ENCODE data around the gene PLSCR4.

The PLSCR4 gene

DNA sequence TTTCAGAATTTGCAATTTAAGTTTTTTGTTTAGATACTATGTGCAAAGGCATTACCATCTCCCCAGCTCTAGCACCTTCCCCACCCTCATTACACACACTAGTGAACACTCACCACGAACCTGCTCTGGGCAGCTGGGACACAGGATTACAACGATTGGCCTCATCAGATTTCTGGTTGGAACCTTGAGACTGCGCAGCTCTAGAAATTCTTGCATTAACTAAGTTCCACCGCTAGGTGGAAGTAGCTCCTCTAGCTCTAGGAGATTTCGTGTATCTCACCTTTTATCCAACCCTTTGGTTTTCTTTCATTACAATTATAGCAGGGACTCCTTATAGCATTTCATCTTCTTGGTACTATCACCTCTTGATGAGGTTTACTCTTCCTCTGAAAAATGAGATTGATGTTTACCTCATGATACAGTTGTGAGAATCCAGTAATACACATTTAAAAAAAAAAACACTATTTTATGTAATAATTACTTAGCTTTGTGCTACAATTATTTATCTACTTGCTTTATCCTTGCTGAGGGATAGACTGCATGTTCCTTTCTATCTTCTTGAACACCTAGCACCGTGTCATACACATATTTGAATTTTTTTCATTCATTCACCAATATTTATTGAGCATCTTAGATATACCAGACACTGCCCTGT, 61.3 kb downstream of the PLSCR4 start:
- Mint-ChIP-seq H3K9me3 (no peaks in the 10 kb centered on the region), H3K36me3 (ENCODE audit: low read depth) (no peaks in the 10 kb centered on the region), H3K27me3 (ENCODE audit: low read depth, poor library complexity) (no peaks in the 10 kb centered on the region), H3K27ac (no peak overlapping the region), H3K4me1 (no peaks in the 10 kb centered on the region), H3K4me3 (no peak overlapping the region)
- TF ChIP-seq, protein P1, sequence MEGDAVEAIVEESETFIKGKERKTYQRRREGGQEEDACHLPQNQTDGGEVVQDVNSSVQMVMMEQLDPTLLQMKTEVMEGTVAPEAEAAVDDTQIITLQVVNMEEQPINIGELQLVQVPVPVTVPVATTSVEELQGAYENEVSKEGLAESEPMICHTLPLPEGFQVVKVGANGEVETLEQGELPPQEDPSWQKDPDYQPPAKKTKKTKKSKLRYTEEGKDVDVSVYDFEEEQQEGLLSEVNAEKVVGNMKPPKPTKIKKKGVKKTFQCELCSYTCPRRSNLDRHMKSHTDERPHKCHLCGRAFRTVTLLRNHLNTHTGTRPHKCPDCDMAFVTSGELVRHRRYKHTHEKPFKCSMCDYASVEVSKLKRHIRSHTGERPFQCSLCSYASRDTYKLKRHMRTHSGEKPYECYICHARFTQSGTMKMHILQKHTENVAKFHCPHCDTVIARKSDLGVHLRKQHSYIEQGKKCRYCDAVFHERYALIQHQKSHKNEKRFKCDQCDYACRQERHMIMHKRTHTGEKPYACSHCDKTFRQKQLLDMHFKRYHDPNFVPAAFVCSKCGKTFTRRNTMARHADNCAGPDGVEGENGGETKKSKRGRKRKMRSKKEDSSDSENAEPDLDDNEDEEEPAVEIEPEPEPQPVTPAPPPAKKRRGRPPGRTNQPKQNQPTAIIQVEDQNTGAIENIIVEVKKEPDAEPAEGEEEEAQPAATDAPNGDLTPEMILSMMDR (IDR thresholded peaks at IDR 0.05): peak; percentile 71
- DNase-seq: peak; percentile 22

DNA sequence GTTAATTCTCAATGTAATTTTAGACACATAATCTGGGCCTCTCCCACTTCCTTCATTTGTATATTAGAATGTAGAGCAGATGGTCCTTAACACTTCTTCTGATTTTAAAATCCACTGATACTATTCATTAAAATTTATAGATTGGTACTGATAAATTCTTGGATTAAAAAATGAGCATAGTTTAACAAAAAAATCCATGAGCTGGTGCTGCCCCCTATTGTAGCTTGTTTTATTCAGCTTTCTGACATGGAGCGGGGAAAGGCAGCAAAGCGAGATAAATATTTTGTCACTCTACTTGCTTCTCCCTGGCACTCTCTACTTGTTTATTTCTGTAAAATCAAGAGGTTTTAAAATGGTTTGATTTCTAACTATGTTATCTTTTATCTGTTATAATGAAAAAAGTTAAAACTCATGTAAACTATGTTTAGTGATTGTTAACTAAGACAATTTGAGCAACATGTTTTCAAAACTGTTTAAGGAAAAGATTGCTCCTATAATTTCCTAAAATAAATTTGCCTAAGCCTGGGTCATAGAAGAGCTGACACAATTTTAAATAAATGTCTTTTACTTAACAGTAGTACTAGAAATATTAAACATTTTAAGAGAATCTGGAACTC, 63.5 kb downstream of the PLSCR4 start:
- TF ChIP-seq, protein P1 (IDR thresholded peaks at IDR 0.05): peak; percentile 55
- Mint-ChIP-seq H3K4me1 (no peaks in the 10 kb centered on the region), H3K36me3 (ENCODE audit: low read depth) (no peaks in the 10 kb centered on the region)

GRCh38 chr3:146184241-146185015, 66.5 kb downstream of the PLSCR4 start:
- Mint-ChIP-seq H3K4me3 (no peak overlapping the region), H3K4me1 (no peaks in the 10 kb centered on the region), H3K36me3 (ENCODE audit: low read depth) (no peaks in the 10 kb centered on the region), H3K9me3 (no peaks in the 10 kb centered on the region), H3K27ac (no peak overlapping the region), H3K27me3 (ENCODE audit: low read depth, poor library complexity) (no peaks in the 10 kb centered on the region)
- no peak for DNase-seq
- TF ChIP-seq, protein P1 (IDR thresholded peaks at IDR 0.05): no peak

More for the DNA sequence above, 63.5 kb downstream of the PLSCR4 start:
- H3K27ac Mint-ChIP-seq: no peak overlapping the region
- no peaks in the 10 kb centered on the region for H3K9me3 Mint-ChIP-seq
- H3K27me3 Mint-ChIP-seq (ENCODE audit: low read depth, poor library complexity): no peaks in the 10 kb centered on the region
- H3K4me3 Mint-ChIP-seq: no peak overlapping the region
- peak; percentile 10 for DNase-seq

DNA sequence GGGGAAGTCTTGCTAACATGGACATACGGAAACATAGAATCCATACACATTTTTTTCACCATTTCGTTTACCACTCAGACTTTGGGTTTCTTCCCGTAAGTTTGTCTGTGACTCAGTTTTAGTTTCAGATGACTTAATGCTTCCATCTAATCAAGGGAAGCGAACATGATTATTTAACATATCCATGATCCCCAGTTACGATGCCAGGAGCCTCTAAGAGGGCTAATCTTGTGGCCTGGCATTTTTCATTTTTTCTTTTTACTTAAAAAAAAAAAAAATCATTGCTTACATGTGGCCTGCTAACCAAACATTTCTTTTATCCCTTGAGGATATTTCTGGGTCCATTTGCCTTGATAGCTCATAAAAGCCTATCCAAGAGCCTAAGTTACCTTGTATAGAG, 69.7 kb downstream of the PLSCR4 start:
- no peaks in the 10 kb centered on the region for H3K36me3 Mint-ChIP-seq (ENCODE audit: low read depth)
- no peaks in the 10 kb centered on the region for H3K27me3 Mint-ChIP-seq (ENCODE audit: low read depth, poor library complexity)
- TF ChIP-seq, protein P1 (IDR thresholded peaks at IDR 0.05): no peak
- H3K9me3 Mint-ChIP-seq: no peaks in the 10 kb centered on the region
- H3K4me3 Mint-ChIP-seq: no peak overlapping the region
- no peak for DNase-seq
- H3K27ac Mint-ChIP-seq: no peak overlapping the region
- no peaks in the 10 kb centered on the region for H3K4me1 Mint-ChIP-seq

DNA sequence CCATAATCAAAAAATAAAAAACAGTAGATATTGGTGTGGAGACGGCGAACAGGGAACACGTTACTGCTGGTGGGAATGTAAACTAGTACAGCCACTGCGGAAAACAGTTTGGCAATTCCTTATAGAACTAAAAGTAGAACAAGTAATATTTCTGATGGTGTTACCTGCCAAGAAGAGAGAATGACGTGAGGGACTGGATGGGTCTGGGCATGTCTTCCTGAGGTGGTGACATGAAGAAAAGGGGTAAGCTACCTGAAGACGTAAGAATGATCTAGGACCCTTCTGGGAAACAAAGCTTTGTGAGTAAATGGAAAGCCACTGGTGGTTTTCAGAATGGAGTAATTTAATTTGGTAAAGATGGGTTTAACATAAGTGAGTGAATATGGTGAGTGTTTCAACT, 70.5 kb downstream of the PLSCR4 start:
- H3K9me3 Mint-ChIP-seq: no peaks in the 10 kb centered on the region
- H3K4me3 Mint-ChIP-seq: no peak overlapping the region
- no peak for DNase-seq
- no peak overlapping the region for H3K27ac Mint-ChIP-seq
- H3K36me3 Mint-ChIP-seq (ENCODE audit: low read depth): no peaks in the 10 kb centered on the region
- TF ChIP-seq, protein P1 (IDR thresholded peaks at IDR 0.05): no peak
- no peaks in the 10 kb centered on the region for H3K27me3 Mint-ChIP-seq (ENCODE audit: low read depth, poor library complexity)
- H3K4me1 Mint-ChIP-seq: no peaks in the 10 kb centered on the region

Data from nephron progenitor cell (in vitro differentiated cells).